DND-41 (cell line): ENCODE data around the gene PRSS12.

ENCODE experiments used
- ATAC-seq: fragments of 200-7000 bp; cut with Tn5 transposase; 3 replicates; pipeline ENCODE4 v1.9.1; 2021; ENCODE audit warnings: low read depth; ENCODE audit not compliant: insufficient read depth
- DNase-seq: peaks from one replicate; pipeline ENCODE4 v3.0.0-alpha.2; 2020
- H2AFZ ChIP-seq: 2 replicates; pipeline ENCODE4 v1.6.0; 2012; ENCODE audit warnings: low read depth, low read length
- H3K27ac ChIP-seq: 2 replicates; pipeline ENCODE4 v1.5.1; 2012; ENCODE audit warnings: low read length, inconsistent platforms
- H3K27me3 ChIP-seq: fragments of 200-600 bp; sonication (generic); 2 replicates; pipeline ENCODE4 v1.6.0; 2012; ENCODE audit warnings: low read length, mild to moderate bottlenecking, inconsistent platforms; ENCODE audit not compliant: insufficient read depth, poor library complexity
- H3K36me3 ChIP-seq: 2 replicates; pipeline ENCODE4 v1.5.1; 2012; ENCODE audit warnings: low read length, inconsistent platforms; ENCODE audit not compliant: insufficient read depth
- H3K4me1 ChIP-seq: 2 replicates; pipeline ENCODE4 v1.5.1; 2012; ENCODE audit warnings: mild to moderate bottlenecking, low read length; ENCODE audit not compliant: insufficient read depth
- H3K4me2 ChIP-seq: 2 replicates; pipeline ENCODE4 v1.6.0; 2012; ENCODE audit warnings: mild to moderate bottlenecking, moderate library complexity, low read length, inconsistent platforms; ENCODE audit not compliant: insufficient read depth
- H3K4me3 ChIP-seq, 2 experiments: fragments of 200-600 bp in 1 of 2; shearing (Covaris generic) in 1 of 2; 2 replicates each; pipeline ENCODE4 v1.5.1; 2012 to 2016; ENCODE audit warnings: inconsistent platforms in 2 of 2, low read length in 2 of 2, mild to moderate bottlenecking in 2 of 2, low read depth in 1 of 2, moderate library complexity in 1 of 2
- H3K79me2 ChIP-seq: 2 replicates; pipeline ENCODE4 v1.6.0; 2012; ENCODE audit warnings: low read length, inconsistent platforms; ENCODE audit not compliant: insufficient read depth
- H3K9ac ChIP-seq: 2 replicates; pipeline ENCODE4 v1.6.0; 2012; ENCODE audit warnings: low read depth, mild to moderate bottlenecking, inconsistent platforms, low read length, moderate library complexity
- H3K9me3 ChIP-seq: 2 replicates; pipeline ENCODE4 v1.5.1; 2012; ENCODE audit warnings: low read length, moderate library complexity, mild to moderate bottlenecking, inconsistent platforms; ENCODE audit not compliant: insufficient read depth, severe bottlenecking
- H4K20me1 ChIP-seq: 2 replicates; pipeline ENCODE4 v1.6.0; 2012; ENCODE audit warnings: low read length; ENCODE audit not compliant: insufficient read depth
- EZH2 ChIP-seq: IDR thresholded peaks from 3 replicates; pipeline ENCODE4 v1.6.1; 2012; ENCODE audit warnings: borderline replicate concordance, low read depth, mild to moderate bottlenecking, moderate library complexity, low read length, inconsistent platforms; ENCODE audit not compliant: severe bottlenecking
- TF ChIP-seq, protein P1 (sequence below): IDR thresholded peaks from 2 replicates; pipeline ENCODE4 v1.5.1; 2012; ENCODE audit warnings: borderline replicate concordance, low read length, moderate library complexity, mild to moderate bottlenecking; ENCODE audit not compliant: poor library complexity, severe bottlenecking; ENCODE audit errors: extremely low read depth

The PRSS12 gene

GRCh38 chr4:118260309-118260708 is 92.5 kb downstream of the PRSS12 start:
- no peak overlapping the region for H2AFZ ChIP-seq
- TF ChIP-seq, protein P1, sequence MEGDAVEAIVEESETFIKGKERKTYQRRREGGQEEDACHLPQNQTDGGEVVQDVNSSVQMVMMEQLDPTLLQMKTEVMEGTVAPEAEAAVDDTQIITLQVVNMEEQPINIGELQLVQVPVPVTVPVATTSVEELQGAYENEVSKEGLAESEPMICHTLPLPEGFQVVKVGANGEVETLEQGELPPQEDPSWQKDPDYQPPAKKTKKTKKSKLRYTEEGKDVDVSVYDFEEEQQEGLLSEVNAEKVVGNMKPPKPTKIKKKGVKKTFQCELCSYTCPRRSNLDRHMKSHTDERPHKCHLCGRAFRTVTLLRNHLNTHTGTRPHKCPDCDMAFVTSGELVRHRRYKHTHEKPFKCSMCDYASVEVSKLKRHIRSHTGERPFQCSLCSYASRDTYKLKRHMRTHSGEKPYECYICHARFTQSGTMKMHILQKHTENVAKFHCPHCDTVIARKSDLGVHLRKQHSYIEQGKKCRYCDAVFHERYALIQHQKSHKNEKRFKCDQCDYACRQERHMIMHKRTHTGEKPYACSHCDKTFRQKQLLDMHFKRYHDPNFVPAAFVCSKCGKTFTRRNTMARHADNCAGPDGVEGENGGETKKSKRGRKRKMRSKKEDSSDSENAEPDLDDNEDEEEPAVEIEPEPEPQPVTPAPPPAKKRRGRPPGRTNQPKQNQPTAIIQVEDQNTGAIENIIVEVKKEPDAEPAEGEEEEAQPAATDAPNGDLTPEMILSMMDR, result no peak
- no peak for TF ChIP-seq EZH2
- H3K27me3 ChIP-seq, result no peaks in the 10 kb centered on the region
- no peak overlapping the region for H3K9ac ChIP-seq
- no peak overlapping the region for H3K27ac ChIP-seq
- H3K9me3 ChIP-seq, result no peaks in the 10 kb centered on the region
- no peak for ATAC-seq
- no peaks in the 10 kb centered on the region for H3K4me1 ChIP-seq
- no peaks in the 10 kb centered on the region for H3K79me2 ChIP-seq
- H3K4me2 ChIP-seq, result no peak overlapping the region
- no peak for DNase-seq
- H3K4me3 ChIP-seq, result no peak overlapping the region
- no peaks in the 10 kb centered on the region for H4K20me1 ChIP-seq
- peaks cover 33% of the 10 kb centered on the region for H3K36me3 ChIP-seq

- no peaks in the 10 kb centered on the region for H3K79me2 ChIP-seq
- no peaks in the 10 kb centered on the region for H4K20me1 ChIP-seq
- no peaks in the 10 kb centered on the region for H3K27me3 ChIP-seq
- no peak overlapping the region for H3K4me2 ChIP-seq
- H3K27ac ChIP-seq, result no peak overlapping the region
- no peak overlapping the region for H3K4me3 ChIP-seq
- no peak overlapping the region for H2AFZ ChIP-seq
- no peak for DNase-seq
- no peak overlapping the region for H3K9ac ChIP-seq
- H3K36me3 ChIP-seq, result peaks cover 42% of the 10 kb centered on the region
- H3K4me1 ChIP-seq, result no peaks in the 10 kb centered on the region
- no peak for ATAC-seq
- TF ChIP-seq, protein P1, result no peak
- no peak for TF ChIP-seq EZH2
- H3K9me3 ChIP-seq, result no peaks in the 10 kb centered on the region
Observed at GRCh38 chr4:118259111-118259510, 93.7 kb downstream of the PRSS12 start.

- Histone ChIP-seq H3K4me3 (no peak overlapping the region), H2AFZ (no peak overlapping the region), H4K20me1 (no peaks in the 10 kb centered on the region), H3K4me1 (no peaks in the 10 kb centered on the region), H3K27ac (no peak overlapping the region), H3K79me2 (no peaks in the 10 kb centered on the region), H3K4me2 (no peak overlapping the region), H3K27me3 (no peaks in the 10 kb centered on the region), H3K9me3 (no peaks in the 10 kb centered on the region), H3K9ac (no peak overlapping the region), H3K36me3 (peaks cover 51% of the 10 kb centered on the region)
- DNase-seq (no peak), ATAC-seq (no peak)
- TF ChIP-seq, protein P1, result no peak
- TF ChIP-seq EZH2, result no peak
Observed at GRCh38 chr4:118254368-118254767, 98.4 kb downstream of the PRSS12 start.

GRCh38 chr4:118249890-118250289 is 102.9 kb downstream of the PRSS12 start:
- Histone ChIP-seq H3K9me3 (no peaks in the 10 kb centered on the region), H2AFZ (no peak overlapping the region), H3K27me3 (no peaks in the 10 kb centered on the region), H3K36me3 (peaks cover 35% of the 10 kb centered on the region), H3K27ac (no peak overlapping the region), H4K20me1 (no peaks in the 10 kb centered on the region), H3K4me1 (peaks cover 9% of the 10 kb centered on the region), H3K4me2 (no peak overlapping the region), H3K9ac (no peak overlapping the region), H3K4me3 (no peak overlapping the region), H3K79me2 (no peaks in the 10 kb centered on the region)
- ATAC-seq, result no peak
- TF ChIP-seq EZH2, result no peak
- TF ChIP-seq, protein P1, result no peak
- no peak for DNase-seq
